HG03103 (cell line): ENCODE measurements around the gene RABGAP1L.
"Not testable (repeated sequence)": the region's sequence is repeated elsewhere in the genome, so short reads cannot be mapped to it uniquely, and the experiment has no call there.

ENCODE experiments used
- ATAC-seq: cut with Tn5 transposase; IDR thresholded peaks from one replicate; pipeline ENCODE4 v1.9.1; 2021; ENCODE audit warnings: low read depth; ENCODE audit not compliant: unreplicated experiment

Gene RABGAP1L

GRCh38 chr1:174693539-174693938, 534.2 kb downstream of the RABGAP1L start:
- ATAC-seq, result not testable (repeated sequence)

- no peak for ATAC-seq
Measured at GRCh38 chr1:174696026-174696821, 536.9 kb downstream of the RABGAP1L start.

GRCh38 chr1:174700314-174700713, 541.0 kb downstream of the RABGAP1L start:
- no peak for ATAC-seq

- no peak for ATAC-seq
Measured at GRCh38 chr1:174700775-174701174, 541.5 kb downstream of the RABGAP1L start.

- no peak for ATAC-seq
Measured at GRCh38 chr1:174701565-174701964, 542.2 kb downstream of the RABGAP1L start.

GRCh38 chr1:174702011-174702410, 542.7 kb downstream of the RABGAP1L start:
- ATAC-seq, result no peak

- no peak for ATAC-seq
Measured at GRCh38 chr1:174703309-174703708, 544.0 kb downstream of the RABGAP1L start.

GRCh38 chr1:174704300-174704699, 545.0 kb downstream of the RABGAP1L start:
- ATAC-seq, result no peak

GRCh38 chr1:174710868-174711845, 551.8 kb downstream of the RABGAP1L start:
- no peak for ATAC-seq

- ATAC-seq, result not testable (repeated sequence)
Measured at GRCh38 chr1:174711848-174712247, 552.5 kb downstream of the RABGAP1L start.

GRCh38 chr1:174712541-174712940, 553.2 kb downstream of the RABGAP1L start:
- ATAC-seq, result no peak

GRCh38 chr1:174713796-174714195, 554.5 kb downstream of the RABGAP1L start:
- ATAC-seq, result no peak

GRCh38 chr1:174719194-174719593, 559.9 kb downstream of the RABGAP1L start:
- no peak for ATAC-seq

- ATAC-seq, result no peak
Measured at GRCh38 chr1:174720618-174721017, 561.3 kb downstream of the RABGAP1L start.

- ATAC-seq, result no peak
Measured at GRCh38 chr1:174721246-174721645, 561.9 kb downstream of the RABGAP1L start.

- ATAC-seq, result no peak
Measured at GRCh38 chr1:174723816-174724215, 564.5 kb downstream of the RABGAP1L start.

- ATAC-seq, result no peak
Measured at GRCh38 chr1:174724219-174724618, 564.9 kb downstream of the RABGAP1L start.

- ATAC-seq, result no peak
Measured at GRCh38 chr1:174726167-174726879, 567.0 kb downstream of the RABGAP1L start.

- ATAC-seq, result no peak
Measured at GRCh38 chr1:174726880-174727585, 567.7 kb downstream of the RABGAP1L start.

GRCh38 chr1:174734270-174734669, 575.0 kb downstream of the RABGAP1L start:
- ATAC-seq, result no peak
